ENCODE data around the gene RIC1. TPM values are rescaled to one million over a fixed set of nuclear protein-coding genes. Genes with fewer than 3 reads are reported as not detected.
"Not testable (repeated sequence)": the region's sequence is repeated elsewhere in the genome, so short reads cannot be mapped to it uniquely, and the experiment has no call there.

Gene RIC1
- total RNA-seq, 2 donors from 2014 or later: 12.8 to 17.9 TPM

DNA sequence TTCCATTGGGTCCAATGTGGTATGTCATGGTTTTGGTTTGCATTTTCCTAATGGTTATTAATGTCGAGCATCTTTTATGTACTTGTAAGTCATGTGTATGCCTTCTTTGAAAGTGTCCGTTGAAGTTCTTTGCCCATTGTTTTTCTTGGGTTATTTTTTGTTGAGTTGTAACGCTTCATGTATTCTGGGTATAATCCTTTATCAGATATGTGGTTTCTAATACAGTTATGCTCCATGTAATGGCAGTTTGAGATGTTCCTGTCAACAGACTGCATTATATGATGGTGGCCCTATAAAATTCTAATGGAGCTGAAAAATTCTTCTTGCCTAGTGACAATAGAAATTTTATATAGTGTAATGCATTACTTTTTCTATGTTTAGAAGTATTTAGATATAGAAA is 17.2 kb downstream of the RIC1 start:
- H3K27me3 ChIP-seq: no peaks in the 10 kb centered on the region
- H3K27ac ChIP-seq: no peak overlapping the region
- no peak for DNase-seq
- H3K9ac ChIP-seq (ENCODE audit: low read depth in 2 of 2, low read length in 2 of 2): no peak overlapping the region
- intact Hi-C loops (cut with DNase I): no loop called here
- no peak for TF ChIP-seq CTCF (IDR thresholded peaks at IDR 0.05)
- H3K9me3 ChIP-seq: no peaks in the 10 kb centered on the region
- no peaks in the 10 kb centered on the region for H3K36me3 ChIP-seq
- no peaks in the 10 kb centered on the region for H3K4me1 ChIP-seq
- H3K4me3 ChIP-seq: no peak overlapping the region

DNA sequence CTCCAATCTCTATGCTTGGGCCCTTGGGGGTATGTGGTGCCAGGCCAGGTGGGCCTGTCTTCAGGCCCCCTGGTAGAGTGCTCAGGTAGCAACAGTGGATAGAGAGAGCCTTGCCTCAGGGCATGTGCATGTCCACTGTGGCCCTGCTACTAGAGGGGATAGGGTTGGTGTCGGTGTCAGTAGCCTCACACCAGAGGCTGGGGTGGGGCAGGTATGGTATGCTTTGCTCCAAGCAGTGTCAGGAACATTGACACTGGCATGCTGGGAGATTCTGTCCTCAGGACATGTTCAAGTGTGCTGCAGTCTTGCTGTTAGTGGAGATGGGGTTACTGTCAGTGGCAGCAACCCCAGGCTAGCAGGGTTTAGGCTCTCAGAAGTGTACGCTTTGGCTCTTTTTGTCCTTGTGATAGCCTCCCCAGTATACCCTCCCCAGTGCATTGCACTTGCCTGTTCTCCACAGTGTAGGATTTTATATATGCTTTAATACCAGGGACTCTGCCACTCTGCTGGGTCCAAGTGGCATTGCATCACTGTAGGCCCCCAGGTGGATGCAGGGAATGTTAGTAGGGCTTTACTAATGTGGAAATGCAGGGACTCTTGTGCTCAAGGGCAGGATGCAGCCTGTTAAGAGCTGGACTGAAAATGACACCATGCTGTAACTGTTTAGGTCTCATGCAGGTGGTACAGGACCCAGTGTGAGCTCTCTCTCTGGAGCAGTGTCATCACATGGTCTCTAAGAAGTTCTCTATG is 21.6 kb downstream of the RIC1 start:
- intact Hi-C loops (cut with DNase I): no loop called here
- Histone ChIP-seq H3K4me1 (no peaks in the 10 kb centered on the region), H3K27ac (no peak overlapping the region), H3K9ac (ENCODE audit: low read depth in 2 of 2, low read length in 2 of 2) (no peak overlapping the region), H3K36me3 (no peaks in the 10 kb centered on the region), H3K27me3 (no peaks in the 10 kb centered on the region), H3K4me3 (no peak overlapping the region), H3K9me3 (no peaks in the 10 kb centered on the region)
- no peak for TF ChIP-seq CTCF (IDR thresholded peaks at IDR 0.05)
- DNase-seq: no peak

- H3K27ac ChIP-seq: no peak overlapping the region
- no peak overlapping the region for H3K4me3 ChIP-seq
- H3K27me3 ChIP-seq: no peaks in the 10 kb centered on the region
- intact Hi-C loops (cut with DNase I): no loop called here
- H3K36me3 ChIP-seq: no peaks in the 10 kb centered on the region
- H3K9ac ChIP-seq (ENCODE audit: low read depth in 2 of 2, low read length in 2 of 2): no peak overlapping the region
- H3K4me1 ChIP-seq: no peaks in the 10 kb centered on the region
- H3K9me3 ChIP-seq: no peaks in the 10 kb centered on the region
- DNase-seq: no peak
- TF ChIP-seq CTCF (IDR thresholded peaks at IDR 0.05): no peak
These were observed 22.3 kb downstream of the RIC1 start for GRCh38 chr9:5651246-5651645.

DNA sequence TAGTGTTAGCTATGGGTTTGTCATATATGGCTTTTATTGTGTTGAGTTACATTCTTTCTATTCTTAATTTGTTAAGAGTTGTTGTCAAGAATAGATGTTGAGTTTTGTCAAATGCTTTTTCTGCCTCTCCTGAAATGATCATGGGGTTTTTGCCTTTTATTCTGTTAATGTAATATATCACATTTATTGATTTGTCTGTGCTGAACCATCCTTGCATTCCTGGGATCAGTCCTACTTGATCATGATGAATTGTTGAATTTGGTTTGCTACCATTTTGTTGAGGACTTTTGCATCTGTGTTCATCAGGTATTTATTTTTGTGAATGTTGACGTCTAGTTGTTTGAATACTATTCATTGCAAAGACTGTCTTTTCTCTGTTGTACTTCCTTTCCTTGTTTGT is 23.9 kb downstream of the RIC1 start:
- H3K4me3 ChIP-seq: no peak overlapping the region
- H3K36me3 ChIP-seq: no peaks in the 10 kb centered on the region
- no peaks in the 10 kb centered on the region for H3K27me3 ChIP-seq
- DNase-seq: no peak
- no peak overlapping the region for H3K9ac ChIP-seq (ENCODE audit: low read depth in 2 of 2, low read length in 2 of 2)
- intact Hi-C loops (cut with DNase I): no loop called here
- no peaks in the 10 kb centered on the region for H3K9me3 ChIP-seq
- H3K27ac ChIP-seq: no peak overlapping the region
- no peak for TF ChIP-seq CTCF (IDR thresholded peaks at IDR 0.05)
- H3K4me1 ChIP-seq: no peaks in the 10 kb centered on the region

GRCh38 chr9:5662804-5663203 is 33.9 kb downstream of the RIC1 start:
- H3K4me1 ChIP-seq; H3K4me3 ChIP-seq; DNase-seq; intact Hi-C loops (cut with DNase I); H3K9me3 ChIP-seq; H3K9ac ChIP-seq (ENCODE audit: low read depth in 2 of 2, low read length in 2 of 2); H3K27me3 ChIP-seq; H3K27ac ChIP-seq; H3K36me3 ChIP-seq: not testable (repeated sequence)

DNA sequence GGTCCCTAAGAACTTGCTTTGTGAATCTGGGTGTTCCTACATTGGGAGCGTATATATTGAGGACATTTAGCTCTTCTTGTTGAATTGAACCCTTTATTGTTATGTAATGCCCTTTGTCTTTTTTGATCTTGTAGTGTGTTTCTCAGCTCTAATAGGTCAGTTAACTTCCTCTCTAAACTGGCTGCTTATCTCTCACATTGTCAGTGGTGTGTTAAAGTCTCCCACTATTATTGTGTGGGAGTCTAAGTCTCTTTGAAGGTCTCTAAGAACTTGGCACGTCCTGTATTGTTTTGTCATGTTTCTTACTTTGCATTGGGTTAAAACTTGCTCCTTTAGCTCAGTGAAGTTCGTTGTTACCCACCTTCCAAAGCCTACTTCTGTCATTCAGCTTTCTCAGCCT is 36.2 kb downstream of the RIC1 start:
- Histone ChIP-seq H3K36me3 (no peaks in the 10 kb centered on the region), H3K9ac (ENCODE audit: low read depth in 2 of 2, low read length in 2 of 2) (no peak overlapping the region), H3K4me1 (no peaks in the 10 kb centered on the region), H3K9me3 (no peaks in the 10 kb centered on the region), H3K4me3 (no peak overlapping the region), H3K27ac (no peak overlapping the region), H3K27me3 (no peaks in the 10 kb centered on the region)
- intact Hi-C loops (cut with DNase I): no loop called here
- DNase-seq: no peak
- TF ChIP-seq CTCF (IDR thresholded peaks at IDR 0.05): no peak

Data from colonic mucosa (tissue), 4 donors.